Upper lobe of left lung (tissue), 4 donors: ENCODE measurements around the gene FRYL.

Source experiments
- EP300 ChIP-seq, 4 donors: sonication (generic); formaldehyde crosslinking; IDR thresholded peaks; one replicate each; pipeline ENCODE4 v1.5.1; 2017; ENCODE audit warnings: antibody characterized with exemption in 4 of 4, control low read depth in 2 of 4
- POLR2A ChIP-seq, 4 donors: fragments of 450-650 bp; IDR thresholded peaks; one replicate each; pipeline ENCODE4 v1.5.1; 2016 to 2017; ENCODE audit warnings: antibody characterized with exemption in 4 of 4, mild to moderate bottlenecking in 2 of 4
- TF ChIP-seq, protein P1 (sequence below), 6 experiments: fragments of 450-650 bp in 4 of 6; fragments of 200-600 bp in 2 of 6; sonication (generic) in 2 of 6; IDR thresholded peaks; one replicate each; pipeline ENCODE4 v1.5.1; 2016 to 2019; ENCODE audit warnings: antibody characterized with exemption in 6 of 6

DNA sequence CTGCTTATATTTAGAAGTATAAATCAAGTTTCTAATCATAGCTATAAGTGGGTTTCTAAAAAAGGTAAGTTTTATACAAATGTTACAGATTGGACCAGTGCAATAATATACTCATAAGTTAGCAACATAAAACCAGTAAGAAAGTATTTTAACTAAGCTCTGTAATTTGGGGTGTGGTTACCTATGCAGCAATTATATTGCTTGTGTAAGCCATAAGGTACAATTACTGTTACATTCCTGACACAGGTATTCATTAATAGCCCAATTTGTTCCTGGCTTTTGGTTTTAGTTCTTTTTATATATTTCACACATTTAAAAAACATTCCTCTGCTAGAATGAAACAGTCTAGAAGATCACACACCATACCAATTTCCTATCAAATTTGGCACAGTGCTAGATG lies 115.1 kb downstream of the FRYL start:
- TF ChIP-seq, protein P1, sequence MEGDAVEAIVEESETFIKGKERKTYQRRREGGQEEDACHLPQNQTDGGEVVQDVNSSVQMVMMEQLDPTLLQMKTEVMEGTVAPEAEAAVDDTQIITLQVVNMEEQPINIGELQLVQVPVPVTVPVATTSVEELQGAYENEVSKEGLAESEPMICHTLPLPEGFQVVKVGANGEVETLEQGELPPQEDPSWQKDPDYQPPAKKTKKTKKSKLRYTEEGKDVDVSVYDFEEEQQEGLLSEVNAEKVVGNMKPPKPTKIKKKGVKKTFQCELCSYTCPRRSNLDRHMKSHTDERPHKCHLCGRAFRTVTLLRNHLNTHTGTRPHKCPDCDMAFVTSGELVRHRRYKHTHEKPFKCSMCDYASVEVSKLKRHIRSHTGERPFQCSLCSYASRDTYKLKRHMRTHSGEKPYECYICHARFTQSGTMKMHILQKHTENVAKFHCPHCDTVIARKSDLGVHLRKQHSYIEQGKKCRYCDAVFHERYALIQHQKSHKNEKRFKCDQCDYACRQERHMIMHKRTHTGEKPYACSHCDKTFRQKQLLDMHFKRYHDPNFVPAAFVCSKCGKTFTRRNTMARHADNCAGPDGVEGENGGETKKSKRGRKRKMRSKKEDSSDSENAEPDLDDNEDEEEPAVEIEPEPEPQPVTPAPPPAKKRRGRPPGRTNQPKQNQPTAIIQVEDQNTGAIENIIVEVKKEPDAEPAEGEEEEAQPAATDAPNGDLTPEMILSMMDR (IDR thresholded peaks at IDR 0.05) = no peak
- no peak for TF ChIP-seq EP300 (IDR thresholded peaks at IDR 0.05)
- TF ChIP-seq POLR2A (IDR thresholded peaks at IDR 0.05) = no peak
